Ammon's horn (tissue), 1 donor: ENCODE measurements around the gene DNTT.

Experiments used
- DNase-seq: peaks from one replicate; pipeline ENCODE4 v3.0.0-alpha.2; 2016; ENCODE audit warnings: low spot score

DNTT gene

DNA sequence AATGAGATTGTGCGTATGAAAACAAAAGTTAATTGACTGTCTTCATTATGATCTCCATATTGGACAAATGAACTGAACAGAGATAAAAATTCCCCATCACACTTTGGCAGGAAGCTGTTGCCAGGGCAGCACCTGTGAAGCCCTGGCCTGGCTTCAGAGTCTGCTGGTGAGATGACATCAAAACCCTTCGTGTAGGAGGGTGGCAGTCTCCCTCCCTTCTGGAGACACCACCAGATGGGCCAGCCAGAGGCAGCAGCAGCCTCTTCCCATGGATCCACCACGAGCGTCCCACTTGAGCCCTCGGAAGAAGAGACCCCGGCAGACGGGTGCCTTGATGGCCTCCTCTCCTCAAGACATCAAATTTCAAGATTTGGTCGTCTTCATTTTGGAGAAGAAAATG lies at the start of gene DNTT:
DNTT (plus strand) TSS at position 205 of the 400 bp plus-strand sequence; CDS start at position 269, 64 bp downstream.
- DNase-seq, result no peak

DNA sequence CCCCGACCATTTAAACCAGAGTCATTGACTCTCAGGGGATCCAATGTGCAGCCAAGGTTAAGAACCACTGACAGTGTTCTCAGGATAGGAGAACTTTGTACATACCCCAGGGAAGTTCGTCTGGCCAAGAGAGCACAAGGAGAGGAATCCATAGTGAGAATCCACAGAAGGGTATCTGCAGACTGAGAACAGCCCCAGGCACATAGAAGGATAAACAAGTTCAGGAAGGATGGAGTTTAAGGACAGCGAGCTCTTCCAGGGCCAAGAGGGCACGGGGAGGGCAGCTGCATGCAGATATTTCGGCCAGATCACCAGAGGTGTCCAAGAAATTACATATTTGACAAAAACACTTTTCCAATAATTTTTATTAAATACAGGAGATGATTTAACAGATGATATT lies 49.3 kb upstream of the DNTT start:
- no peak for DNase-seq

DNA sequence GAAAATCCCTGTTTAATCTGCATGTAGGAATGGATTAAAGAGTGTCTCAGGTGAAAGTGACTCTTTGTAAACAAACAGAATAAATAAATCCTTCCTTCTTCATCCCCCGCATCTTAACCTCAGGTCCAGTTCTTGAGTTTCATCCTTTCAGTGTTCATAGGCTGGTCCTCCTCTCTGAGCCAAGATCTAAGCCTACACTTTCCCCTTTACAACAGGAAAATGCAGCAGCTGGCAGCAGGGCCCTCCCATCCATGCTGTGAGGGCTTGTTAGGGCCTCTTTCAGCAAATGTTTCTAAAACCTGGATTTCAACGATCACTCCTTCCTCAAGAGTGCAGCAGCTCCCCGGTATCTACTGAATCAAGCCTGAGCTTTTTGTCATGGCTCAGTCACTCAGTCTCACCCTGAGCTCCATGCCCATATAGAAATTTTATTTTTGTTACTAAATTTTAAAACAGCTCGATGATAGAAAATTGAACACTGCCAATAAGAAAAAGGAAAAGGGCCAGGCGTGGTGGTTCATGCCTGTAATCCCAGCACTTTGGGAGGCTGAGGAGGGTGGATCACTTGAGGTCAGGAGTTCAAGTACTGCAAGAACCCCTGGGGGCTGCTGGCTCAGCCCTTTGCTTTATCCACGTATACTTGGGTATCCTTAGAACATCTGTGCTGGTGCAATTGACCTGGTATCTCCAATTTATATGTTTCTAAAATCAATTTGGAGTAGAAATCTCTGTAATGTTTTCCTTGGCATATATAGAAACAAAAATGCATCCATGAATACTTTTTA lies 48.5 kb upstream of the DNTT start:
- DNase-seq, result no peak

DNA sequence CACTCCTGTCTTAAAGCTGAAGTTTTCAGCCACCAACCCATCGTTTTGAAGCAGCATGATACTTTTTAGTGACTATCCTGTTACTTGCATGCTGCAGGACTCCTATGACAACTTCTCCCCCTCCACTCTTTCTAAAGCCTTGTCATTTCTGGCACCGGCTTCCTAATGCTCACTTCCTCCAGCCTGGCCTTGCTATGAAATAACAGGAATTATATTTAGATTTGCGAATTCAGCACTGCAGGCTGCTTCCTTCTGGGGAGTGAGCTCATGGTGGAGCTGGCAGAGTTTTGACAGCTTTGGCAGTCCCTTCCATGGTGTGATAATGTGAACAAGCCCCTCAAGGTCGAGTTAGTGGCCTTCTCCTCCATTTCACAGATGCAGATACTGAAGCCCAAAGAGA lies 46.3 kb upstream of the DNTT start:
- DNase-seq, result peak; percentile 63

DNA sequence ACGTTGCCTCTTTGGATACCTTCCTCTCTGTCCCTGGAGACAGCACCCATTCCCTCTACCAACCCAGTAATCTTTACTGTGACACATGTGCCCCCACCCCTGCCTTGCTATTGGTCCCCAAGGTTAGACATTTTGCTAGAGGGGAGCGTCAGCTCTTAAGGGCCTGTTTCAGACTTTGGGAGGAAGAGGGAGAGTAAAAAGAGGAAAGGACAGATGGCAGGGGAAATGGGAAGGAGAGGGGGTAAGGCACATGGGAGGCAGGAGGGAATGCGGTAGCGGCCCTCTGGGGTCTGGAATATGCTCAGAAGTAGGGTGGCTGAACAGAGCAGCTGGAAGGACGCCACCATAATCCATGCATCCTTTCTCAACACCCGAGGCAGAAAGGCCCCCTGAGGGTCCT lies 45.1 kb upstream of the DNTT start:
- peak; percentile 51 for DNase-seq

DNA sequence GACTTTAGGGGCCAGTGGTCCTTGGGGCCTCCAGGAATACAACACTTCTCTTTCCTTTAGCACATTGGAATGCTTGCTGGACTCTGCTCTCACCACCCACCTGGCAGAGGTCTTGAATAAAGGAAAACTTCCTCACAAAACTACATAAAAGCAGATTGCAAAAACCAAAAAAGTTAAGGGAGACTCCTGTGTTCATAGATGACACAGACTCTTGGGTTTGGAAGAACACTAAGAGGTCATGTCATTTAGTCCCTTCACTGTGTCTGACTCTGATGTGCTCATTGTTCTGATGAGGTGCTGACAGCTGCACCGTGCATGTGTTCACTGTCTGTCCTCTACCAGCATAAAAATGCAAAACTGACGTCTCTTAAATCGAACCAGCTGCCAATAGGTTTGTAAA lies 44.2 kb upstream of the DNTT start:
- DNase-seq, result no peak

DNA sequence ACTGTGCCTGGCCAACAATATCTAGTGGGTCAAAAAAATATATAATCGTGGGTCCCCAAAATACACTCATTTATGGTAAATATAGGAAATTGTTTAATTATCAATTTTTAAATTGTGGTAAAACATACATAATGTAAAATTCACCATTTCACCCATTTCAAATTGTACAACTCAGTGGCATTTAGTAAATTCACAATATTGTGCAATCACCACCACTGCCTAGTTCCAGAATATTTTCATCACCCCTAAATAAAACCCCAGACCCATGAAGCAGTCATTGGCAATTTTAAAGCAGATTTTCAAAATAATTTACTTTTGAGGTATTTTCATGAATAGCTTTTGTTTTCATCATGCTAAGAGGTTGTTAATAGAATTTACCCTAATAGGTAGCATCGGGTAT lies 43.1 kb upstream of the DNTT start:
- DNase-seq, result no peak

DNA sequence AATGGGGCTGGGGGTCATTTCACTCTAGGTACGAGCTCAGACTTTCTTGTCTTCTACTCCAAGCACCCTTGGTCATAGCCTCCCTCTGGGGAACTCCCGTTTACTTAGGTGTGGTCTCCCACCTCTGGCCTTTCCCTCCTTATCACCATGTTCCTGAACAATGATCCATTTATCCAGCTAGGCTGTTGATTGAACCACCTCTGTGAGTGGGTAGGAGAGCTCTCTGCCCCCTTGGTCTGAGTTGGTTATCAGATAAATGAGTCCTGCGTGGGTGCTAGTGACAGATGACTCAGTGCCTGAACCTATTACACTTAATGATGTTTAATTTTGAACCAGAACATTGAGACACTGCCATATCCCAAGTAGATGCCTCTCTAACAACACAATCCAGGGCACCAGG lies 42.3 kb upstream of the DNTT start:
- DNase-seq, result no peak

DNA sequence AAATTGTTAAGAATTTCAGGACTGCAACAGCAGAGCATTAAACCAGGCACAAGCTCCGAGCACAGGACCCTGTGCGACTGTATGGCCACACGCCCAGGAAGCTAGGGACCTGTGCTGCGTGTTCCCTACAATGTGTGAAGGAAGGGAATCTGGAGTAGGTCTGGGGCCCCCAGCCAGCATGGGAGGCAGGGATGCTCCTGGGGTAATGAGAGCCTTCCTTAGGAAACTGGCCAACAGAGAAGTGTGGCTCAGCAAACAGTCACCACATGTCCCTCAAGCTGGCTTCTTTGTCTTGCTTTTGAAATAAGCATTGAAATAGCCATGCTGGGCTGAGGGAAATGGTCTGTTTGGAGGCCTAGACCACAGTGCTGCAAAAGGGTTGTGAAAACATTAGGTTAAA lies 41.1 kb upstream of the DNTT start:
- no peak for DNase-seq

DNA sequence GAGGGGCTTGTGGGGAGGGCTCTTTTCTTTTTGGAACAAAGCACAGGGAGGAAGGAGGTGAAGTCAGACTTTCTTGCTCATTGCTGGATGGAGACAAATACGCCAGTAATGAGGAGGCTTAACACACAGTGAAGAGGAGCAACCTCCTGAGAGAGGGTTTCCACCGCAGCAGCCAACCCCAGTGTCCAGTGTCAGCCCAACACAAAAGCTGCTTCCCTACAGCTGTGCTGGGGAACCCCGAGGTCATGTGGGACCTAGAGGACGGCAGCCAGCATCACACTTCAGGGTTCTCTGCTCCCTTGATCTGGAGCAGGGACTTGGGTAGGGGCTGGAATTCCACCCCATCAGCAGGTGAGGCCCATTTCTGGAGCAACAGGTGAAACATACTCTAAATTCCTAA lies 40.6 kb upstream of the DNTT start:
- DNase-seq, result peak; percentile 38

DNA sequence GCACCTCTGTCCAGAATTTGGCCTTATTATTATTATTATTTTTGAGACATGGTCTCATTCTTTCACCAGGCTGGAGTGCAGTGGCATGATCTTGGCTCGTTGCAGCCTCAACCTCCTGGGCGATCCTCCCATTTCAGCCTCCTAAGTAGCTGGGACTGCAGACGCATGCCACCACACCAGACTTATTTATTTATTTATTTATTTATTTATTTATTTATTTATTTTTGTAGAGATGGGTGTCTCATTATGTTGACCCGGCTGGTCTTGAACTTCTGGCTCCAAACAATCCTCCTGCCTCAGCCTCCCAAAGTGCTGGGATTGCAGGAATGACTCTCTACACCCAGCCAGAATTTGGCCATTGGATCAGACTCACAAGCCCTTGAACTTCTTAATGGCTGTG lies 39.3 kb upstream of the DNTT start:
- DNase-seq, result no peak

DNA sequence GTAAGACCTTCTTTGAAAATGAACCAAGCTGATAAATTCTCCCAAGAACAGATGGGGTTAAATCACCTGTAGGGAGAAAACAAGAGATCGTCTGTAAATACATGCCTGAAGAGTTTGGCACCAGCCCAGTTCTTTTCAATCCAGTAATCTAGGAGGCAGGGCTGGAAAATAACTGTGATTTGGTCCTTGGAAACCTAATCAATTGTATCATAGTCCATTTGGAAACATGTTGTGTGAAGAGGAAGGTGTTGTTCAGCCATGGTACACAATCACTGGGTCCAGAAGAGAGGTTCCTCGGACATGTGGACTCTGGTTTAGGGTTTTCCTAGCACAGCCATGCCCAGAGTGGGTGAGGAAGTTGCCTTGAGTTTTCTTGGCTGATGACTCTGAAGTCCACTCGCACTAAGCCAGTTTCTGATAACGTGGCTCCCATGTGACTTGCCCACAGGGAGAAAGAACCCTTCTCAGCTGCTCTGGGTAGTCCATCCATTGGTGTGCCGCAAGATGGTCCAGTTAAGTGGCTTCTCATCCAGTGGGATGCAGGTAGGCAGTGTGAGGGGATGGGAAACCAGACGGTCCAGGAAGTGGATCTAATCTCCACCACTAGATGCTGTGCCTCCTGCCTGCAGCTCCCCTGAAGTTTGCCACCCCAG lies 38.0 kb upstream of the DNTT start:
- no peak for DNase-seq

DNA sequence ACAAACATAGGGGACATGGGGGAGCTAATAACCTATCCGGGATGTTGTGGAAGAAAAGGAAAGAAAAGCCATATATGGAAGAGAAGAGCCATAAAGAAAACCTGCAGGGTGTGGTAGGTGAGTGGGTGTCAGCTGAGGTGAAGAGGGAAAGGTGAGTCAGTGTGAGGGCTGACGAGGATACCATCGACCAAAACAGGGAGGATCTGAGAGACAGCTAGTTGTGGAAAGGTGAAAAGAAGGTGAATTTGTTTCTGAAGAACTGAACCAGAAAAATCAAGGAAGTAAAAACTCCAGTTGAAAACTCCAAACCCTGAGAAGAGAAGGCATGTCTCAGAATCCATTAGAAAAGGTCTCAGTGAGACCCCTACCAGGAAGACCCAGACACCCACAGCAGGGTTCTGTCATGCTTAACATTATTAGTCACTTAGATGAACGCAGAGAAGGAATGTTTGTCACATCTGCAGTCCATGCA lies 37.0 kb upstream of the DNTT start:
- DNase-seq, result no peak

DNA sequence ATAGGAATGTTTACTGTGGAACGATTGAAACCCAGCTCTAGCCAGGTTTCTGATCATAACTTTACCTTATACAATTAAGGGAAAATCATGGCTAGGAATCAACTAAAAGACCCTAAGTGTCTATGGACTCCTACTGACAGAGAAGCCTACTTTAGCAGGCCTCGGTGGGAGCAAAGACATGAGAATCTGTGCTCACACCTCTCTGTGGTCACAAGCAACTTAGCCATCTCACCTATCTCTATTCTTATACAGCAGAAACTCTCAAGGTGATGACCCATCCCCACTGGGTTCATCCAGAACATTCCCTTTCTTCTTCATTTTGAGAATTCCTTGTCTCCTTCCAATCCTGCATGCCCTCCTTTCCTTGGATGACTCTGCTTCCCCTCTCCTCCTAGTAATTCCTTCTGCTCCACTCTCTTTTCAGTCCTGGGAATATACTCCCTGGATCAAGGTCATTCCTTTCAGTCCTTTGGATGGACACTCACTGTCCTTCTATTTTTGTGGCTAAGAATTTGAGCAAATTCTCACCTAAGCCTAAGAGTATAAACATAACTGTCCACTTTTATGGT lies 35.8 kb upstream of the DNTT start:
- DNase-seq, result no peak

DNA sequence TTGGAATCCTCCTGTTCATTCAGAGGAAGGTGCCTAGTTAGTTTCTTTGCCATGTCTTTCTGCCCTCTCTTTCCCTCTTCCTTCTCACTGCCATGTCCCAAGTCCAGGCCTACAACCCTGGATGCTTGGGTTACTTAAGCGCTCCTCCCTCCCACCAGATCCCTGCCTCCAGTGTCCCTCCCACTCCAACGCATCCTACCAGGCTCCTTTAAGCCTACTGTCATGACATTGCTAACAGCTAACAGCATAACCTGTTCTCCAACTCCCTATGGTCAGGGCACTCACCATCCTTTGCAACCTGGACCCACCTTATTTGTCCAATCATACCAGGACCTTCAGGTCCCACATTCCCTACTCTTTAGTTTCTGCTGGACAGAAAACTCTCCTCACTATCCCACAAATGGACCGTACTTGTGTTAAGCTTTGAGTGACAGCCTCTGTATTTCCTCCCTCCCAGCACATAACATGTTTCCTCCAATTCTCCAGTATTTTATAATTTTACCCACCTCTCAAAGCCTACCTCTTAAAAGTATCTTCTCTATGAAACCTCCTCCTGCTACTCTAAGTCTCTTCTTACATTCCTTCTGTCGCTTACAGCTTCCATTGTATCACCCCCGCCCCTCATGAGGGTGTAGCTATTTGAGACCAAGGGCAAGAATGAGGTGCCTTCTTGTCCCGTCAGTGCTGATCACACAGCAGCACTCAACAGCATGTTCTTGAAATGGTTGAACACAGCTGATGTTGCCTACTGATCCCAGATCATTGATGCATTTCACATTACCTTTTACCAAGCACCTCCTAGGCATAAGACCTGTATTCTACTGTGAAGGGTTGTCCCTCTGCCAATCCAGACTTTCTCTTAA lies 34.6 kb upstream of the DNTT start:
- DNase-seq, result no peak

DNA sequence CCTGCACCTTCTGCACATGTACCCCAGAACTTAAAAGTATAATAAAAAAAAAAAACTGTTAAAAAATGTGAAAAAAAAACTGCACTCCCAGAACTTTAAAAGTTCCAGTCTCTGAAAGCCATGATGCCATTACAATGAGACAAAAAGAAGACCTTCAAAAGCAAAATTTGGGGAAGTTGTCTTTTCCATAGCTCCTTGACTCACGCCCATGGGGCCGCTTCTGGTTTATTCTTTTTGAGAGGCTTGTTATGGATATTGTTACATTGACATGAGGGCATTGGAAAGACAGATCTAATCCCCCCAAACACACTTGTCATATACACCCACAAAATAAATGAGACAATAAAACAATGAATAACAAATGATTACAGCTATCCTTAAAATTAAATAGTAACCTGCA lies 33.7 kb upstream of the DNTT start:
- no peak for DNase-seq

DNA sequence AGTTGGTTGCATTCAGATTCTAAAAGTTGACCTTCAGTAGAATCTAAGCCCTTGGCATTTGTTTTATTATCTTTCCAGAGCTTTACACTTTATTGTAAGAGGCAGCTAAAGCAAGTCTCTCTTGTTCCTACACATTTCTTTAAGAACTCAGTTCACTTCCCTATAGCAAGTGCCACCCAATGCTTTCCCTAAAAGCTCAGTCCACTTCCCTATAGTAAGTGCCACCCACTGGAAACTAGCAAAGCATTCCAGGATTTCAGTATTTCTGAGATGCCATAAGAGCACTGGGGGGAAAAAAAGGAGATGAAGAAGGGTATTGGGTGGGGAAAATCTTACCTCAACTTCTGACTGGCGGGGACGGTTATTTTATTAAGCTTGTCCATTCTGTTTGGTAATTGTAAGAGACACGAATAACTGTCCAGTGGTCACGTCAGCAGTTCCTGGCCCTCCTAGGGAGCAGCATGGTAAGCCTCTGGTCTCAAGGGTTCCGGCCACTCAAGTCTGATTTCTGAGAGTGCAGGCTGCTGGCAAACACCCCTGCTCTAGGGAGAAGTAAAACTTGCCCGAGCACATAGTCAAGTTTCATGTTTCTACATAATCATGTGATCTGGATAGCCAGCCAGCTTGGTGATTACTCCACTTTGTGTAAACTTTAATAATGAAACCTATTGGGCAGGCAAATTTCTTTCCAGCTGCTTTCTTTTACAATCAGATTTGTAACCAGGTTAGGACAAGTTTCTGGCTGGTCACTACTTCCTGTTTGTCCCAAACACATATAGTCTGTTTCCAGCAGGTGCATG lies 33.0 kb upstream of the DNTT start, which contains the start of gene BLNK:
BLNK (minus strand) TSS at position 554 of the 800 bp plus-strand sequence; CDS start at position 383, 171 bp downstream.
- peak; percentile 70 for DNase-seq

DNA sequence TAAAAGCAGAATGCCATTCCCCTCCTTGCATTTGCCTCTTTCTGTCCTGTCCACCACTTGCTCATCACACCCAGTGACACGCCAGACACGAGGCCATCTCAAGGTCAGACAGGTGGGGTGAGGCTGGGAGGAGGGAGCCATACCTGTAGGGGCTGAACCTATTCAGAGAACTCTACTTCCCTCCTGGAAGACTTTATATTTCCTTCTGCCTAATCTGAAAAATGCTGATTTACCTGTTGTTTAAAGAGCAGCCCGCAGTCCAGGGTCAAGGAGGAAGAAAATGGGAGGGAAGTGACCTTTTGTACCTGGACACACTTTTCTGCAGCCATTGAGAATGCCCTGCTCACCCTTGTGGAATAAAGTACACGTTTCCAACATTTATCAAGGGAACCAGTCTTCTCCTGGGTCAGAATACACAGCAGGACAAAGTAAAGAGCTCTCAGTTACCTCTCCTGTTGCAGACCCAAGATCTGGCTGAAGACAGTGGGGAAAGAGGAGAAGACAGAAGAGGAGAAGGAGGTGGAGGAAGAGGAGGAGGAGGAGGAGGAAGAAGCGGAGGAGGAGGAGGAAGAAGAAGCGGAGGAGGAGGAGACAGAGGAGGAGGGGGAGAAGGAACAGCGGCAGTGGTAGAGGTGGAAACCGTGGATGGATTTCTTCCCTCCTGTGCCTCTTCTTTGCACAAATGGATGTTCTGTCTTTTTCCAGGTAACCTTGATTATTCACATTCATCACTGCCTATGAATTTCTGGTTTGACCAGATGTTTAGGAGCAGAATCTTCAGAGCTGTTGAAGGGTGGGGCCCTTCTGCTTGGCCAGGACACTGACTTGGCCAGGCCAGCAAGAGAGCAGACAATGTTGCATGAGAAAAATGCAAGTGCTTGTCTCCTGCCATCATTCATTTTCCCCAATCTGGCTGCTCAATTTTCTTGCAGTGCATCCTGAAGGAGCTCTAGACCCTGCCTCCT lies 31.6 kb upstream of the DNTT start:
- no peak for DNase-seq

DNA sequence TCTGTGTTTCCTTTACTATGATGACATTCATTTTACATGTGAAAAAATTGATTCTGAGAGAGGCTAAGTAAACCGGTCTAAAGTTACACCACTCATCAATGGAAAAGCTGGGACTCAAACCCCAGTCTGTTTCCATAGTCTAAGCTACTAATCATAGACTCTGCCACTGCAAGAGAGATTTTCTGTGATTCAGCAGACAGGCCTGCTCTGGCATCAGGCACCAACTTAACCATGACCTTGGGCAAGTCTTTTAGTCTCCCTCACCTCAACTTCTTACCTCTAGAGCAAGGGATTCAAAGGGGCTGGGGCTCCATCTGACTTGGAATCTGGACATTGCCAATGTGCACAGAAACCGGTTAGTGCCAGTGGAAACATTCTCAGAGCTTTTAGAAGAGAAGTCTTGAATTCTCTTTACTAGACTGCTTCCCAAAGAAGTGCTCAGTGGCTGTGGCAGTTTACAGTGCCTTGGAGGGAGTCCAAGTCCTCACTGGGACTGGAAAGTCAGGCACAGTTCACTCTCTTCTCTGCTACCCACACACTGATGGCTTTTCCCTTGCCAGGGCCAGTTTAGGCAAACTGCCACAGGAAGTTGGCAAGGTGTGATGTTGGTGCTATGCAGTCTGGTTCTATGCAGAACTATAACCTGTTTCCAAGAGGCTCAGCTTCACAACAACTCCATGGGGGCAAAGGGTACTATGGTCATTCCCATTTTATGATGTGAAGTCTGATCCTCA lies 28.4 kb upstream of the DNTT start:
- DNase-seq, result peak; percentile 40
